ENCODE data around the gene GET4. TPM values are rescaled to one million over a fixed set of nuclear protein-coding genes. Genes with fewer than 3 reads are reported as not detected.

Gene GET4
- total and polyA plus RNA-seq, 4 donors = 19.5 to 34.7 (median 27.3) TPM

DNA sequence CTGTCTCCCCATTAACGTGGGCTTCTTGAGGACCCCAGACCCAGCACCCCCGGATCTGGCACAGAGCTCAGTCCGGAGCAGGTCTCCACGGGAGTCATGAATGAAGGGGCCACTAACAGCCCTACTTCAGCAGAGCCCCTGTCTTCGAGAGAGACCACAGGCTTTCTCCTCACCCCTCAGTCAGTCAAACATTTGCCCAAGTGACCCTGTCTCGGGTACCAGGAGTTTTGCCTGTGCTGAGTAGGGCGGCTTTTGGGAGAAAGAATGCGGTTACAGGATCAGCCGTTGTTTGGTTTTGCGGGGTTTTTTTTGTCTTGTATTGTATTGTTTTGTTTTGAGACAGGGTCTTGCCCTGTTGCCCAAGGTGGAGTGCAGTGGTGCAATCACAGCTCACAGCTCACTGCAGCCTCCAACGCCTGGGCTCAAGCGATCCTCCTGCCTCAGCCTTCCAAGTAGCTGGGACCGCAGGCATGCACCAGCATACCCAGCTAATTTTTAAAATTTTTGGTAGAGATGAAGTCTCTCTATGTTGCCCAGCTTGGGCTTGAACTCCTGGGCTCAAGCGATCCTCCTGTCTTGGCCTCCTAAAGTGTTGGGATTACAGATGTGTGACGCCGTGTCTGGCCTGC, 61.6 kb downstream of the GET4 start:
- H3K27ac ChIP-seq (ENCODE audit: low read depth in 1 of 2, low read length in 2 of 2) = no peak overlapping the region
- TF ChIP-seq MAX (IDR thresholded peaks at IDR 0.05) = no peak
- no peak for TF ChIP-seq ZBTB33 (IDR thresholded peaks at IDR 0.05)
- TF ChIP-seq REST (IDR thresholded peaks at IDR 0.05) = no peak
- no peak for TF ChIP-seq TAF1 (conservative IDR thresholded peaks at IDR 0.05)
- TF ChIP-seq HNF4G (IDR thresholded peaks at IDR 0.05) = no peak
- no peak for TF ChIP-seq SP1 (IDR thresholded peaks at IDR 0.05)
- no peak for TF ChIP-seq JUND (IDR thresholded peaks at IDR 0.05)
- TF ChIP-seq FOXA1 (IDR thresholded peaks at IDR 0.05) = no peak
- no peak for TF ChIP-seq HNF4A (conservative IDR thresholded peaks at IDR 0.05)
- no peak for TF ChIP-seq YY1 (IDR thresholded peaks at IDR 0.05)
- no peak for TF ChIP-seq FOXA2 (IDR thresholded peaks at IDR 0.05)
- TF ChIP-seq RAD21 (IDR thresholded peaks at IDR 0.05) = no peak
- no peak for TF ChIP-seq GABPA (IDR thresholded peaks at IDR 0.05 in 1 of 2, conservative IDR thresholded peaks at IDR 0.05 in 1 of 2)
- no peak for DNase-seq (ENCODE audit: low spot score)
- H3K27me3 ChIP-seq (ENCODE audit: control insufficient read depth in 4 of 4, insufficient read depth in 4 of 4, low read length in 3 of 4) = no peaks in the 10 kb centered on the region
- no peak overlapping the region for H3K9ac ChIP-seq (ENCODE audit: low read depth in 1 of 2, low read length in 2 of 2)
- no peaks in the 10 kb centered on the region for H3K9me3 ChIP-seq (ENCODE audit: control insufficient read depth in 4 of 4, low read length in 3 of 4)
- H3K36me3 ChIP-seq (ENCODE audit: control insufficient read depth in 4 of 4, insufficient read depth in 3 of 4, low read depth in 1 of 4, low read length in 3 of 4) = no peaks in the 10 kb centered on the region
- 90% methylated on average over 16 of the region's 16 CpGs for WGBS
- no peaks in the 10 kb centered on the region for H3K4me1 ChIP-seq (ENCODE audit: control insufficient read depth in 4 of 4, insufficient read depth in 4 of 4, low read length in 3 of 4)
- no peak overlapping the region for H3K4me3 ChIP-seq (ENCODE audit: low read depth in 1 of 3, low read length in 3 of 3)

DNA sequence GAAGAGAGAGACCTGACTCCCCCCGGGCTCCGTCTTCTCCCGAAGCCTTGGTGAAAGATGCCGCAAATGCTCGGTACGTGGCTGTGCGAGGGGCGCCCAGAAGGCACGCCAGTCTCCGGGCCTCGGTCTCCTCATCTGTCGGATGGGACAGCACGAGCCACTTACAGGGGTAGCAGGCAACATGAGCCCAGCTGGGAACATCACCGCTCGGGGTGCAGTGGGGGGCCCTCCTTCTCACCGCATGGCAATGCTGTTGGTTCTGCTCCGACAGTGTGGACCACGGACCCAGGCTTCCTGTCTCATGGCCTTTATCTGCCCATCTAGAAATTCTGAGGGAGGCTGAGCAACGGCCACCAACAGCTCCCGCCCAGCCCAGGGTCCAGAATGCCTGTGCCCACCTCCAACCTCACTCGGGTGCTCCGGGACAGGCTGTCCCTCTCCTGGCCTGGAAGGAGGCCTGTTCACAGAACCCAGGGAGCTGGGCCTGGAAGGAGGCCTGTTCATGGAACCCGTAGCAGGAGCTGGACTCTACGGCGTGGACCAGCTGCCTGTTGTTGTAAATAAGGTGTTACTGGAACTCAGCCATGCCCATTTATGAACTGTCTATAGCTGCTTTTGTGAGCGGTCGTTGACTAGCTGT, 62.3 kb downstream of the GET4 start:
- Histone ChIP-seq H3K9me3 (ENCODE audit: control insufficient read depth in 4 of 4, low read length in 3 of 4) (no peaks in the 10 kb centered on the region), H3K4me3 (ENCODE audit: low read depth in 1 of 3, low read length in 3 of 3) (no peak overlapping the region), H3K4me1 (ENCODE audit: control insufficient read depth in 4 of 4, insufficient read depth in 4 of 4, low read length in 3 of 4) (no peaks in the 10 kb centered on the region), H3K27ac (ENCODE audit: low read depth in 1 of 2, low read length in 2 of 2) (no peak overlapping the region), H3K36me3 (ENCODE audit: control insufficient read depth in 4 of 4, insufficient read depth in 3 of 4, low read depth in 1 of 4, low read length in 3 of 4) (no peaks in the 10 kb centered on the region), H3K9ac (ENCODE audit: low read depth in 1 of 2, low read length in 2 of 2) (no peak overlapping the region), H3K27me3 (ENCODE audit: control insufficient read depth in 4 of 4, insufficient read depth in 4 of 4, low read length in 3 of 4) (no peaks in the 10 kb centered on the region)
- WGBS = 97% methylated on average over 27 of the region's 27 CpGs
- no peak for DNase-seq (ENCODE audit: low spot score)
- no peak for TF ChIP-seq MAX (IDR thresholded peaks at IDR 0.05)
- TF ChIP-seq HNF4G (IDR thresholded peaks at IDR 0.05) = no peak
- no peak for TF ChIP-seq JUND (IDR thresholded peaks at IDR 0.05)
- no peak for TF ChIP-seq FOXA1 (IDR thresholded peaks at IDR 0.05)
- no peak for TF ChIP-seq GABPA (IDR thresholded peaks at IDR 0.05 in 1 of 2, conservative IDR thresholded peaks at IDR 0.05 in 1 of 2)
- no peak for TF ChIP-seq NR2F2 (IDR thresholded peaks at IDR 0.05)
